Nephron (organoid): ENCODE measurements around the gene CSKMT.
A peak's percentile ranks its signal among the peaks of the same experiment; 100 is the strongest.

Source experiments
- H3K27ac Mint-ChIP-seq, 3 experiments: 2 replicates each; pipeline ENCODE4 v1.8.0; 2020; ENCODE audit warnings: mixed read lengths in 3 of 3, mild to moderate bottlenecking in 2 of 3, moderate library complexity in 1 of 3
- H3K27me3 Mint-ChIP-seq: 2 replicates; pipeline ENCODE4 v1.8.0; 2021; ENCODE audit warnings: low read depth, mild to moderate bottlenecking, moderate library complexity, mixed read lengths
- H3K36me3 Mint-ChIP-seq: 2 replicates; pipeline ENCODE4 v1.8.0; 2020; ENCODE audit warnings: low read depth, mixed read lengths
- H3K4me1 Mint-ChIP-seq: 2 replicates; pipeline ENCODE4 v1.8.0; 2020; ENCODE audit warnings: mixed read lengths
- H3K4me3 Mint-ChIP-seq, 3 experiments: 2 replicates each; pipeline ENCODE4 v1.8.0; 2020; ENCODE audit warnings: mild to moderate bottlenecking in 3 of 3, mixed read lengths in 3 of 3, moderate library complexity in 2 of 3
- H3K9me3 Mint-ChIP-seq: 2 replicates; pipeline ENCODE4 v1.8.0; 2020; ENCODE audit warnings: mixed read lengths
- TF ChIP-seq, protein P1 (sequence below), 3 experiments: fragments of 200-600 bp; sonication (generic); IDR thresholded peaks; one replicate each; pipeline ENCODE4 v1.5.0; 2021; ENCODE audit warnings: antibody characterized with exemption in 3 of 3; ENCODE audit not compliant: unreplicated experiment in 3 of 3

The CSKMT gene

GRCh38 chr11:62645946-62646824 is 18.9 kb upstream of the CSKMT start, which contains the start of gene GANAB:
Gene GANAB, minus strand, starts transcription at chr11:62646613. Its CDS starts 14 bp downstream, at chr11:62646599.
- TF ChIP-seq, protein P1, sequence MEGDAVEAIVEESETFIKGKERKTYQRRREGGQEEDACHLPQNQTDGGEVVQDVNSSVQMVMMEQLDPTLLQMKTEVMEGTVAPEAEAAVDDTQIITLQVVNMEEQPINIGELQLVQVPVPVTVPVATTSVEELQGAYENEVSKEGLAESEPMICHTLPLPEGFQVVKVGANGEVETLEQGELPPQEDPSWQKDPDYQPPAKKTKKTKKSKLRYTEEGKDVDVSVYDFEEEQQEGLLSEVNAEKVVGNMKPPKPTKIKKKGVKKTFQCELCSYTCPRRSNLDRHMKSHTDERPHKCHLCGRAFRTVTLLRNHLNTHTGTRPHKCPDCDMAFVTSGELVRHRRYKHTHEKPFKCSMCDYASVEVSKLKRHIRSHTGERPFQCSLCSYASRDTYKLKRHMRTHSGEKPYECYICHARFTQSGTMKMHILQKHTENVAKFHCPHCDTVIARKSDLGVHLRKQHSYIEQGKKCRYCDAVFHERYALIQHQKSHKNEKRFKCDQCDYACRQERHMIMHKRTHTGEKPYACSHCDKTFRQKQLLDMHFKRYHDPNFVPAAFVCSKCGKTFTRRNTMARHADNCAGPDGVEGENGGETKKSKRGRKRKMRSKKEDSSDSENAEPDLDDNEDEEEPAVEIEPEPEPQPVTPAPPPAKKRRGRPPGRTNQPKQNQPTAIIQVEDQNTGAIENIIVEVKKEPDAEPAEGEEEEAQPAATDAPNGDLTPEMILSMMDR (IDR thresholded peaks at IDR 0.05; ENCODE audit: unreplicated experiment in 3 of 3) = peak in 1 of 3 experiments; percentile 13
- Mint-ChIP-seq H3K4me3 (peak within 1 kb of the TSS; percentile 98 to 100 (median 99)), H3K27me3 (no peaks in the 10 kb centered on the region), H3K4me1 (peaks cover 15% of the 10 kb centered on the region), H3K9me3 (no peaks in the 10 kb centered on the region), H3K36me3 (peaks cover 16% of the 10 kb centered on the region), H3K27ac (peak within 1 kb of the TSS; percentile 85 to 99 (median 94))

DNA sequence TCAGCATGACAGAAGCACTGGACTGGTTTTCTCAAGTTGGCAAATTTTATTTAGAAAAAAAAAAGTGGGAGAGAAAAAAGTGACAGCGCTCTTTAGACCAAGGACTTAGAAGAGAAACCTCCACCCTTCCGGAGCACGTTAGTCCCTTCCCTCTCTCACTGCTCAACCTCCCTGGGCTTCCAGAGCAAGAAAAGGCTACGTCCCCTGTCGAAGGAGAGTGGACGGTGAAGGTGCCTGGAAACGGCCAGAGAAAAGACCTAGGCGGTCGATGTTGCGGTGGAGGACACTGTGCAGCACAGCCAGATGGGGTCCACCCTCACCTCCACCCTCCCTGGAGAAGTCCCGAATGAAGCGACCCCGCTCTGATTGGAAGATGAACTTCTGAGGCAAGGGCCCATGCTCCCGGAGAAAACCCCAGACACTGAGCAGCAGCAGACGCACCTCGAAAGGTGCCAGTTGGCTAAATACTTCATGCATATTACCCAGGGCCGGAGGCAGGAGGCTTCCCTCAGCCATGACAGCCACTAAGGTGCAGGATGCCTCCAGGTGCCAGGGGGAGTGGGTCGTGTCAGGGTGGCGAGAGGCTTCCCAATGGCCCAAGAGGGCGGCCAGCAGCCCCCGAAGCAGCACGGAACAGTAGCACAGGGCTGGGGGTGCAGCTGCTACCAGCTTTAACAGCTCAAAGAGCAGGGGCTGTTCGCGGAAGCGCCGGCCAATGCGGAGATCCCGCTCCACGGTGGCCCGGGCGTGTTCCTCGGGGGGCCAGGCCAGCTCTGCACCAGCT is 18.1 kb upstream of the CSKMT start:
- H3K36me3 Mint-ChIP-seq = peaks cover 12% of the 10 kb centered on the region
- H3K27ac Mint-ChIP-seq = peak overlapping the region; percentile 85 to 99 (median 94)
- TF ChIP-seq, protein P1 (IDR thresholded peaks at IDR 0.05; ENCODE audit: unreplicated experiment in 3 of 3) = no peak
- H3K9me3 Mint-ChIP-seq = no peaks in the 10 kb centered on the region
- H3K27me3 Mint-ChIP-seq = no peaks in the 10 kb centered on the region
- H3K4me3 Mint-ChIP-seq = peak overlapping the region; percentile 98 to 100 (median 99)
- peaks cover 15% of the 10 kb centered on the region for H3K4me1 Mint-ChIP-seq

GRCh38 chr11:62647609-62648005 is 17.5 kb upstream of the CSKMT start:
- Mint-ChIP-seq H3K4me1 (peaks cover 20% of the 10 kb centered on the region), H3K36me3 (peaks cover 12% of the 10 kb centered on the region), H3K4me3 (peak overlapping the region; percentile 29 to 34 (median 30)), H3K27me3 (no peaks in the 10 kb centered on the region), H3K9me3 (no peaks in the 10 kb centered on the region), H3K27ac (no peak overlapping the region)
- TF ChIP-seq, protein P1 (IDR thresholded peaks at IDR 0.05; ENCODE audit: unreplicated experiment in 3 of 3) = no peak

GRCh38 chr11:62648185-62648966 is 16.7 kb upstream of the CSKMT start:
- no peaks in the 10 kb centered on the region for H3K9me3 Mint-ChIP-seq
- TF ChIP-seq, protein P1 (IDR thresholded peaks at IDR 0.05; ENCODE audit: unreplicated experiment in 3 of 3) = no peak
- no peak overlapping the region for H3K4me3 Mint-ChIP-seq
- peaks cover 25% of the 10 kb centered on the region for H3K4me1 Mint-ChIP-seq
- H3K27ac Mint-ChIP-seq = no peak overlapping the region
- H3K36me3 Mint-ChIP-seq = peaks cover 12% of the 10 kb centered on the region
- no peaks in the 10 kb centered on the region for H3K27me3 Mint-ChIP-seq

GRCh38 chr11:62648967-62649364 is 16.1 kb upstream of the CSKMT start:
- Mint-ChIP-seq H3K27me3 (no peaks in the 10 kb centered on the region), H3K4me1 (peaks cover 27% of the 10 kb centered on the region), H3K27ac (no peak overlapping the region), H3K9me3 (no peaks in the 10 kb centered on the region), H3K36me3 (peaks cover 11% of the 10 kb centered on the region), H3K4me3 (peak overlapping the region in 2 of 3 experiments; percentile 9 to 24)
- TF ChIP-seq, protein P1 (IDR thresholded peaks at IDR 0.05; ENCODE audit: unreplicated experiment in 3 of 3) = no peak
